Stimulated activated CD8-positive, alpha-beta memory T cell treated with anti-CD3 and anti-CD28 coated beads, Interleukin-2, amount 100 ng/mL, for 1 hour (primary cell): ENCODE measurements around the gene OR5AP2.
"Not testable (repeated sequence)": the region's sequence is repeated elsewhere in the genome, so short reads cannot be mapped to it uniquely, and the experiment has no call there.

Experiments
- DNase-seq, 2 donors: peaks; one replicate each; pipeline ENCODE4 v3.0.0-alpha.2; 2020; ENCODE audit warnings: low read depth in 2 of 2

The OR5AP2 gene

GRCh38 chr11:56642339-56642738 lies at the start of gene OR5AP2:
Gene OR5AP2 (minus strand): TSS chr11:56642439. CDS start chr11:56642439, 0 bp downstream.
- no peak for DNase-seq

- not testable (repeated sequence) for DNase-seq
Measured at GRCh38 chr11:56691179-56691578, 48.9 kb upstream of the OR5AP2 start.

- DNase-seq = no peak
Measured at GRCh38 chr11:56688554-56689100, 46.4 kb upstream of the OR5AP2 start.

GRCh38 chr11:56670984-56671383 lies 28.7 kb upstream of the OR5AP2 start:
- DNase-seq = no peak

GRCh38 chr11:56663386-56663785 lies 21.1 kb upstream of the OR5AP2 start, which contains the start of gene OR5AR1:
Gene OR5AR1 (plus strand): TSS chr11:56663686. CDS start chr11:56663686, 0 bp downstream.
- no peak for DNase-seq

GRCh38 chr11:56659755-56660154 lies 17.5 kb upstream of the OR5AP2 start:
- DNase-seq = no peak

GRCh38 chr11:56637500-56637899 lies 4.7 kb downstream of the OR5AP2 start:
- no peak for DNase-seq

- no peak for DNase-seq
Measured at GRCh38 chr11:56636861-56637260, 5.4 kb downstream of the OR5AP2 start.

- DNase-seq = no peak
Measured at GRCh38 chr11:56632329-56632728, 9.9 kb downstream of the OR5AP2 start.

- no peak for DNase-seq
Measured at GRCh38 chr11:56625946-56626345, 16.3 kb downstream of the OR5AP2 start.

GRCh38 chr11:56624661-56625110 lies 17.6 kb downstream of the OR5AP2 start:
- no peak for DNase-seq

GRCh38 chr11:56611174-56611573 lies 31.1 kb downstream of the OR5AP2 start:
- DNase-seq = no peak

- not testable (repeated sequence) for DNase-seq
Measured at GRCh38 chr11:56592088-56592717, 50.0 kb downstream of the OR5AP2 start.
